ENCODE results near the gene RGPD4.

Gene RGPD4

DNA sequence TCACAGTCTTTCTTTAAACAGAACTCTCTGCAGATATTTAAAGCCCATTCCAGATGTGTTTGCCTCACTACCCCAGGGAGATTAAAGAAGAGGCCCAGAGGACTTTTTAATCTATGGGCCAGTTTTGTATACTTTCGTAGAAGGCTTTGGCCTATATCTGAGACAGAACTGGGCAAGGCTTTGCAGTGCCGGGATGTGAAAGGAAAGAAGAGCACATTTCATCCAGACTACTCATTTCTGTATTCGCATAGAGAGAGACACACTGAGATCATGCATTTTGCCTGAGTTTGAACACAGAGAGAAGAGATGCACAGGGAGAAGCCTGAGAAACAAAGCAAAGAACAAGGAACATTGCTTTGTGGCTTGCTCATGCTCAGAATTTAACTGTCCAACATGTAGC lies 104.7 kb downstream of the RGPD4 start:
- DNase-seq = no peak

DNA sequence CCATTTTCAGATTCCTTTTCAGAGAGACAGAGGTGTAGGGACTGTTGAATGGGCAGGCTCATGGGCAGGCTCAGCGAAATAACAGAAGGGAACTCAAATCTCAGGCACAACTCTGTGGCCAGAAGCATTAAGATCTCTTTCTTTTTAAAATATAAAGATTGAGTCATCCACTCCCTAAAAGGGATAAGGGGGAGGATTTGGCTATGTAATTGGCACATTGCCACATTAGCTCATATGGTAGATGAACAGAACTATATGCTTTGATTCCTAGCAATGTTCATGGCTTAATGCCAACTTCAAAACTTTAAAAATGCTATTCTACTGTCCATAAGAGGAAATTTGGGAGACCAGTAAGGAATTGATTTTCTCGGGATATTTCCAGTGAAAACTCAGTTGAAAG lies 105.8 kb downstream of the RGPD4 start:
- no peak for DNase-seq

DNA sequence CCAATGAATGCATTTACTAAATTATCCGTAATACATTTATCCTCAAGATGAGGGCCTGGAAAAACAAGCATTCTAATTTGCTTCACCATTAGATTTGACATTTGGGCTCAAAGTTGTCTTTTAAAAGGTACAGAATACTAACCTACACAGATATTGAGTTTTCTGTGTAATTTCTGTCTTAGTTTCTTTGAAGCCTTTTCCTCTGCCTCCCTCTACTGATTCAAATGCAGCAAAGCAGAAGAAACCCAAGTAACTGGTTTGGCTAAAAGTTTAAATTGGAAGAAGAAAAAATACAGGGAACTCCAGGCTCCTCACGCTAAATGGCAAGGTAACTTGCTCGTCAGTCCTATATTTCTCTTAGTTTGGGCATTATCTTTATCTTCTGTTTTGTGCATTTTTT lies 106.3 kb downstream of the RGPD4 start:
- no peak for DNase-seq

DNA sequence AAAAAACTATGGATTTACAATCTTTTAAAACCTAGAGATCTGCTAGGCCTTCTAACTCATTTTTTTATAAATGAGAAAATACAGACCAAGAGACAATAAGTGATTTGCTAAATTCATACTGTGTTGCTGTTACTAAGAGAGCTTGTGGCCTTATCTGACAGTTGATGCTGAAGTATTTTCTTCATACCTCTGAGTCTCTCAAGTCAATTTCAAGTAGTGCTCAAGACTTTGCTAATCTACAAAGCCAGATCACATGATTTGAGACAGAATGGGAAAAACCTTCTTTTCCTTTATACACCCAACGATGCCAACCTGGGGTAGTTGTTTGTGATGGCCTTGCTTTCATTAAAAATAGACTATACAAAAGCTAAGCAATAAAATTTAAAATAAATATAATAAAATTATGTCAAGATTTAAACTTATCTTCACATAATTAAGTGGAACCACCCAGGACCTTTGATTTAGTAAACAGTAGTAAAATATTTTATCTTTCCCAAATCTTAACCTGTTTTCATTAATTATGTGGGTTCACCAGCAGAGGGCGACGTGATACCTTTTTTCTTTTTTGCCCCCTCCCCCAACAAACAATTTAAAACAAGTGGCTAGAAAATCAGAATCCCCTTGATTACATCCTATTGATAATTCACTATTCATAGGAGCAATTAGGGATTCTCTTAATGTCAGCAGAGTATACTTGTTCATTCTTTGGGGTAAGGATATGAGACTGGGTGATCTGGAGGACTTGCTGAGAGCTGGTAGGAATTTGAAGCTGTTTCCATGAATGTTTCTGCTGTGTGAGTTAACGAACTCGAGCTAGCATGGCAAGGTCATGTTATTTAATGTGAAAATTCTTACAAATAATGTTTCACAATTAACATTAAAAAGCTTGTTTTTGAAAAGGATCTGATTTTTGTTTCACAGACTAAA lies 110.0 kb downstream of the RGPD4 start:
- no peak for DNase-seq
